ENCODE results near the gene SAMD5. TPM values are rescaled to one million over a fixed set of nuclear protein-coding genes. Genes with fewer than 3 reads are reported as not detected.

SAMD5 gene
- total RNA-seq: 9.2 TPM
- 11.1 TPM for polyA plus RNA-seq (ENCODE audit: insufficient read depth, low read depth, low replicate concordance)
- long read RNA-seq, donor 1, full-length matches to known transcripts: 3 of 3 reads
- long read RNA-seq, donor 1, partial matches to known transcripts: 0 of 3 reads
- long read RNA-seq, donor 1, other reads (novel, unspliced or antisense): 0 of 3 reads
- long read RNA-seq, donor 2, full-length matches to known transcripts: 2 of 2 reads
- long read RNA-seq, donor 2, partial matches to known transcripts: 0 of 2 reads
- long read RNA-seq, donor 2, other reads (novel, unspliced or antisense): 0 of 2 reads
- long read RNA-seq, donor 3: 0 reads
- long read RNA-seq, donor 4, full-length matches to known transcripts: 3 of 3 reads
- long read RNA-seq, donor 4, partial matches to known transcripts: 0 of 3 reads
- long read RNA-seq, donor 4, other reads (novel, unspliced or antisense): 0 of 3 reads
- long read RNA-seq, donor 5: 0 reads
- long read RNA-seq, donor 6: 0 reads
- long read RNA-seq, donor 7, full-length matches to known transcripts: 4 of 6 reads
- long read RNA-seq, donor 7, partial matches to known transcripts: 0 of 6 reads
- long read RNA-seq, donor 7, other reads (novel, unspliced or antisense): 2 of 6 reads
- long read RNA-seq, donor 8, full-length matches to known transcripts: 1 of 1 reads
- long read RNA-seq, donor 8, partial matches to known transcripts: 0 of 1 reads
- long read RNA-seq, donor 8, other reads (novel, unspliced or antisense): 0 of 1 reads
- long read RNA-seq, donor 9, full-length matches to known transcripts: 1 of 1 reads
- long read RNA-seq, donor 9, partial matches to known transcripts: 0 of 1 reads
- long read RNA-seq, donor 9, other reads (novel, unspliced or antisense): 0 of 1 reads
- long read RNA-seq, donor 10, full-length matches to known transcripts: 1 of 1 reads
- long read RNA-seq, donor 10, partial matches to known transcripts: 0 of 1 reads
- long read RNA-seq, donor 10, other reads (novel, unspliced or antisense): 0 of 1 reads

GRCh38 chr6:147508042-147508865 lies at the start of gene SAMD5:
Gene SAMD5, plus strand, starts transcription at chr6:147508690. Its CDS starts 239 bp downstream, at chr6:147508929.
- intact Hi-C loops (cut with DNase I): loop anchor here (10.0 kb wide), 1 partner anchor 657 kb away; no protein-coding TSS in a partner anchor
- Histone ChIP-seq H3K27me3 (ENCODE audit: control insufficient read depth, insufficient read depth, low read length) (no peaks in the 10 kb centered on the region), H3K36me3 (ENCODE audit: control insufficient read depth in 2 of 3, insufficient read depth in 3 of 3, low read length in 3 of 3) (no peaks in the 10 kb centered on the region), H3K27ac (ENCODE audit: low read depth in 2 of 2, low read length in 2 of 2) (peak within 1 kb of the TSS; percentile 61 to 65), H3K9ac (ENCODE audit: low read length in 3 of 3) (peak within 1 kb of the TSS; percentile 54 to 67 (median 63)), H3K4me3 (ENCODE audit: low read length in 3 of 3) (peak within 1 kb of the TSS; percentile 64 to 89 (median 82)), H3K4me1 (ENCODE audit: control insufficient read depth in 2 of 3, insufficient read depth in 2 of 3, low read depth in 1 of 3, low read length in 3 of 3) (peaks cover 0 to 10% (median 3%) of the 10 kb centered on the region in 3 donors), H3K9me3 (ENCODE audit: control insufficient read depth in 2 of 3, insufficient read depth in 1 of 3, low read length in 3 of 3) (no peaks in the 10 kb centered on the region)
- DNase-seq: peak; percentile 74 to 83 (median 77)
- TF ChIP-seq, protein P1, sequence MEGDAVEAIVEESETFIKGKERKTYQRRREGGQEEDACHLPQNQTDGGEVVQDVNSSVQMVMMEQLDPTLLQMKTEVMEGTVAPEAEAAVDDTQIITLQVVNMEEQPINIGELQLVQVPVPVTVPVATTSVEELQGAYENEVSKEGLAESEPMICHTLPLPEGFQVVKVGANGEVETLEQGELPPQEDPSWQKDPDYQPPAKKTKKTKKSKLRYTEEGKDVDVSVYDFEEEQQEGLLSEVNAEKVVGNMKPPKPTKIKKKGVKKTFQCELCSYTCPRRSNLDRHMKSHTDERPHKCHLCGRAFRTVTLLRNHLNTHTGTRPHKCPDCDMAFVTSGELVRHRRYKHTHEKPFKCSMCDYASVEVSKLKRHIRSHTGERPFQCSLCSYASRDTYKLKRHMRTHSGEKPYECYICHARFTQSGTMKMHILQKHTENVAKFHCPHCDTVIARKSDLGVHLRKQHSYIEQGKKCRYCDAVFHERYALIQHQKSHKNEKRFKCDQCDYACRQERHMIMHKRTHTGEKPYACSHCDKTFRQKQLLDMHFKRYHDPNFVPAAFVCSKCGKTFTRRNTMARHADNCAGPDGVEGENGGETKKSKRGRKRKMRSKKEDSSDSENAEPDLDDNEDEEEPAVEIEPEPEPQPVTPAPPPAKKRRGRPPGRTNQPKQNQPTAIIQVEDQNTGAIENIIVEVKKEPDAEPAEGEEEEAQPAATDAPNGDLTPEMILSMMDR (IDR thresholded peaks at IDR 0.05; ENCODE audit: borderline replicate concordance, extremely low read depth, insufficient read depth): no peak
- no peak for FAIRE-seq

DNA sequence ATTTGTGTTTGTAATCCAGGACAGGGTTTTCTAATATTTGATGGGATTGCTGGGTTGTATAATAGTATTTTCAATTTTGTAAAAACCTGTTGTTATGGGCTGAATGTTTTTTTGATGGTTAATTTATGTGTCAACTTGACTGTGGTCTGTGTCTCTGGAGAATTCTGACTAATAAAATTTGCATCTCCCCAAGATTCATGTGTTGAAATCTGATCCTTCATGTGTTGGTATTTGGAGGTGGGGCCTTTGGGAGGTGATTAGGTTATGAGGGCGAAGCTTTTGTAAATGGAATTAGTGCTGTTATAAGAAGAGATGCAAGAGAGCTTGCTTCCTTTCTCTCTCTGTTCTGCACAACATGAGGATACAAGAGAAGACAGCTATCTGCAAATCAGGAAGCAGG lies 48.7 kb upstream of the SAMD5 start:
- FAIRE-seq (no peak), DNase-seq (no peak)
- TF ChIP-seq, protein P1 (IDR thresholded peaks at IDR 0.05; ENCODE audit: borderline replicate concordance, extremely low read depth, insufficient read depth): no peak
- intact Hi-C loops (cut with DNase I): no loop called here
- Histone ChIP-seq H3K9me3 (ENCODE audit: control insufficient read depth in 2 of 3, insufficient read depth in 1 of 3, low read length in 3 of 3) (no peaks in the 10 kb centered on the region), H3K27ac (ENCODE audit: low read depth in 2 of 2, low read length in 2 of 2) (no peak overlapping the region), H3K27me3 (ENCODE audit: control insufficient read depth, insufficient read depth, low read length) (no peaks in the 10 kb centered on the region), H3K36me3 (ENCODE audit: control insufficient read depth in 2 of 3, insufficient read depth in 3 of 3, low read length in 3 of 3) (no peaks in the 10 kb centered on the region), H3K9ac (ENCODE audit: low read length in 3 of 3) (no peak overlapping the region), H3K4me3 (ENCODE audit: low read length in 3 of 3) (no peak overlapping the region), H3K4me1 (ENCODE audit: control insufficient read depth in 2 of 3, insufficient read depth in 2 of 3, low read depth in 1 of 3, low read length in 3 of 3) (no peaks in the 10 kb centered on the region)

DNA sequence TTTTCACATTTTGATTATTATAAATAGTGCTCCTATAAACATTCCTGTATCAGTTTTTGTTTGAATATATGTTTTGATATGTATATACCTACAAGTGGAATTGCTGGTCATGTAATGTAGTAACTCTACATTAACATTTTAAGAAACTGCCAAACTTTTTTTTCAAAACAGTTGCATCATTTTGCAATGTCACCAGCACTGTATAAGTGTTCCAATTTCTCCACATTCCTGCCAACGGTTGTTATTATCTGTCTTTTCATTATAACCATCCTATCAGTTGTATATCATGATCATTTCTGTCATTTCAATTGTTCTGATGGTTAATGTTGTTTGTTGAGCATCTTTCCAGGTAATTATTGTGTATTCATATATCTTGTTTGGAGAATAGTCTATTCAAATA lies 44.8 kb upstream of the SAMD5 start:
- no peaks in the 10 kb centered on the region for H3K9me3 ChIP-seq (ENCODE audit: control insufficient read depth in 2 of 3, insufficient read depth in 1 of 3, low read length in 3 of 3)
- H3K4me3 ChIP-seq (ENCODE audit: low read length in 3 of 3): no peak overlapping the region
- no peak overlapping the region for H3K9ac ChIP-seq (ENCODE audit: low read length in 3 of 3)
- H3K27ac ChIP-seq (ENCODE audit: low read depth in 2 of 2, low read length in 2 of 2): no peak overlapping the region
- no peaks in the 10 kb centered on the region for H3K4me1 ChIP-seq (ENCODE audit: control insufficient read depth in 2 of 3, insufficient read depth in 2 of 3, low read depth in 1 of 3, low read length in 3 of 3)
- no peak for DNase-seq
- FAIRE-seq: no peak
- TF ChIP-seq, protein P1 (IDR thresholded peaks at IDR 0.05; ENCODE audit: borderline replicate concordance, extremely low read depth, insufficient read depth): no peak
- intact Hi-C loops (cut with DNase I): no loop called here
- no peaks in the 10 kb centered on the region for H3K36me3 ChIP-seq (ENCODE audit: control insufficient read depth in 2 of 3, insufficient read depth in 3 of 3, low read length in 3 of 3)
- no peaks in the 10 kb centered on the region for H3K27me3 ChIP-seq (ENCODE audit: control insufficient read depth, insufficient read depth, low read length)

Measured in kidney (tissue), 22 donors.